Progenitor cell of endocrine pancreas (in vitro differentiated cells): ENCODE results near the gene SV2B. TPM values are rescaled to one million over a fixed set of nuclear protein-coding genes. Genes with fewer than 3 reads are reported as not detected.

Experiments
- DNase-seq: peaks from one replicate; pipeline ENCODE4 v3.0.0; 2021; ENCODE audit warnings: low spot score; ENCODE audit not compliant: unreplicated experiment
- H3K27ac Mint-ChIP-seq: 2 replicates; pipeline ENCODE4 v1.8.0; 2021; ENCODE audit warnings: mild to moderate bottlenecking, moderate library complexity, mixed read lengths
- H3K27me3 Mint-ChIP-seq: 2 replicates; pipeline ENCODE4 v1.8.0; 2021; ENCODE audit warnings: mixed read lengths
- H3K36me3 Mint-ChIP-seq: 2 replicates; pipeline ENCODE4 v1.8.0; 2022; ENCODE audit warnings: mixed read lengths; ENCODE audit not compliant: insufficient read depth
- H3K4me1 Mint-ChIP-seq: 2 replicates; pipeline ENCODE4 v1.8.0; 2021; ENCODE audit warnings: low read depth, mixed read lengths
- H3K4me3 Mint-ChIP-seq: 2 replicates; pipeline ENCODE4 v1.8.0; 2021; ENCODE audit warnings: low read depth, mild to moderate bottlenecking, moderate library complexity, mixed read lengths
- H3K9me3 Mint-ChIP-seq: 2 replicates; pipeline ENCODE4 v1.8.0; 2021; ENCODE audit warnings: low read depth, mixed read lengths
- CTCF ChIP-seq: fragments of 200-600 bp; sonication (generic); IDR thresholded peaks from one replicate; pipeline ENCODE4 v1.5.0; 2021; ENCODE audit warnings: antibody characterized with exemption, mild to moderate bottlenecking; ENCODE audit not compliant: unreplicated experiment
- long read RNA-seq: library from polyadenylated mRNA; unstranded; transcript quantifications from one replicate; pipeline ENCODE4 v2.0.0, GENCODE V29; 2020
- total RNA-seq: library from RNA; stranded (reverse); gene quantifications from 2 replicates; pipeline ENCODE4 v1.2.1, GENCODE V29; 2021

The SV2B gene, protein sequence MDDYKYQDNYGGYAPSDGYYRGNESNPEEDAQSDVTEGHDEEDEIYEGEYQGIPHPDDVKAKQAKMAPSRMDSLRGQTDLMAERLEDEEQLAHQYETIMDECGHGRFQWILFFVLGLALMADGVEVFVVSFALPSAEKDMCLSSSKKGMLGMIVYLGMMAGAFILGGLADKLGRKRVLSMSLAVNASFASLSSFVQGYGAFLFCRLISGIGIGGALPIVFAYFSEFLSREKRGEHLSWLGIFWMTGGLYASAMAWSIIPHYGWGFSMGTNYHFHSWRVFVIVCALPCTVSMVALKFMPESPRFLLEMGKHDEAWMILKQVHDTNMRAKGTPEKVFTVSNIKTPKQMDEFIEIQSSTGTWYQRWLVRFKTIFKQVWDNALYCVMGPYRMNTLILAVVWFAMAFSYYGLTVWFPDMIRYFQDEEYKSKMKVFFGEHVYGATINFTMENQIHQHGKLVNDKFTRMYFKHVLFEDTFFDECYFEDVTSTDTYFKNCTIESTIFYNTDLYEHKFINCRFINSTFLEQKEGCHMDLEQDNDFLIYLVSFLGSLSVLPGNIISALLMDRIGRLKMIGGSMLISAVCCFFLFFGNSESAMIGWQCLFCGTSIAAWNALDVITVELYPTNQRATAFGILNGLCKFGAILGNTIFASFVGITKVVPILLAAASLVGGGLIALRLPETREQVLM
- total RNA-seq: 19.9 and 24.9 TPM in 2 replicates
- long read RNA-seq, full-length matches to known transcripts: 1 of 12 reads
- long read RNA-seq, partial matches to known transcripts: 8 of 12 reads
- long read RNA-seq, other reads (novel, unspliced or antisense): 3 of 12 reads

- H3K9me3 Mint-ChIP-seq: no peaks in the 10 kb centered on the region
- peaks cover 27% of the 10 kb centered on the region for H3K4me1 Mint-ChIP-seq
- TF ChIP-seq CTCF: no peak
- DNase-seq: peak; percentile 41
- H3K27me3 Mint-ChIP-seq: peaks cover 79% of the 10 kb centered on the region
- H3K4me3 Mint-ChIP-seq: peak within 1 kb of the TSS; percentile 83
- H3K27ac Mint-ChIP-seq: peak within 1 kb of the TSS; percentile 9
- peaks cover 1% of the 10 kb centered on the region for H3K36me3 Mint-ChIP-seq
Measured at GRCh38 chr15:91099995-91100813, at the start of gene SV2B. Gene SV2B (plus strand): TSS chr15:91100257. CDS start chr15:91226264, 126,007 bp downstream.

DNA sequence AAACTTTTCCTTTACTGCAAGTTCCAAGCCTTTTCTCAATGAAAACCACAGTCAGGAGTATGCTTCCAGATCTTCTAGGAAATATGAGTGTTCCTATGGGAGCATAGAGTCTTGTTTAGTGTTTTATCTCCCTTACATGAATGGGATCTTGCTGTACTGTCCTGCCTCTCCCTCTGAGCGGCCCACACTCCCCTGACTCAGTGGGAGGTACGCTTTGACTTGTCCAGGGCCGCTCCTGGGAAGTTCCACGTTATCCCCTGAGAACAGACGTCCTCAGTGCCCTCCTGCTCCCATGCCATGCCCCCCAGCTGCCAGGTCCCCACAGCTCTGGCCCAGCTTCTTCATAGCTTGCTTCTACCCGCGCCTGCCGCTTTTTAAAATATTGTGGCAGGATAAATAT, 48.8 kb upstream of the SV2B start:
- TF ChIP-seq CTCF: no peak
- H3K27me3 Mint-ChIP-seq: peaks cover 66% of the 10 kb centered on the region

DNA sequence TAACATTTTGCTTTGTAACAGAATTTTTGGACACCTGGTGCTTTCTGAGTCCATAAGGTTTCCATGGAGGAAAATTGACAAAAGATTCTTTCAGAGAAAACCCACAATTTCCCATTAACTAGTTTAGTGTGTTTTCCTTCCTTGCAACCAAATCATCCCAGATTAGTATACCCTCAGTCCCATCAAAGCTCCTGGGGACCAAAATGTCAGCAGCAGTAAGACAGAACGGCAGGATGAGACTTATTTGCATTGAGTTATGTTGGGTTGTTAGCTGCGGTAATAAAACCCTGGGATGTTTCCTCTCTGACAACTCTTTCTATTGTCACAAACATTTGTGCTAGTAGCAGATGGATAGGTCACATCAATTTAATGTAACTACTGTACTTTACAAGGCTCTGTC, 45.2 kb upstream of the SV2B start:
- no peak for TF ChIP-seq CTCF
- H3K4me3 Mint-ChIP-seq: no peak overlapping the region
- peaks cover 50% of the 10 kb centered on the region for H3K27me3 Mint-ChIP-seq
- H3K9me3 Mint-ChIP-seq: peaks cover under 1% of the 10 kb centered on the region
- no peak overlapping the region for H3K27ac Mint-ChIP-seq
- DNase-seq: no peak
- peaks cover 4% of the 10 kb centered on the region for H3K4me1 Mint-ChIP-seq
- no peaks in the 10 kb centered on the region for H3K36me3 Mint-ChIP-seq

More for the DNA sequence above, 48.8 kb upstream of the SV2B start:
- no peaks in the 10 kb centered on the region for H3K9me3 Mint-ChIP-seq
- H3K4me1 Mint-ChIP-seq: peaks cover 2% of the 10 kb centered on the region
- H3K4me3 Mint-ChIP-seq: no peak overlapping the region
- no peak overlapping the region for H3K27ac Mint-ChIP-seq
- DNase-seq: no peak
- H3K36me3 Mint-ChIP-seq: no peaks in the 10 kb centered on the region

GRCh38 chr15:91055548-91056331, 44.3 kb upstream of the SV2B start:
- Mint-ChIP-seq H3K4me3 (no peak overlapping the region), H3K4me1 (peaks cover 4% of the 10 kb centered on the region), H3K9me3 (peaks cover 3% of the 10 kb centered on the region), H3K36me3 (no peaks in the 10 kb centered on the region), H3K27ac (no peak overlapping the region), H3K27me3 (peaks cover 50% of the 10 kb centered on the region)
- TF ChIP-seq CTCF: peak; percentile 76
- peak; percentile 43 for DNase-seq
